G401 (cell line): ENCODE measurements around the gene GPSM3. TPM values are rescaled to one million over a fixed set of nuclear protein-coding genes. Genes with fewer than 3 reads are reported as not detected.
"Not testable (repeated sequence)": the region's sequence is repeated elsewhere in the genome, so short reads cannot be mapped to it uniquely, and the experiment has no call there.

ENCODE experiments used
- DNase-seq: peaks from one replicate; pipeline ENCODE4 v3.0.0-alpha.2; 2015; ENCODE audit warnings: low spot score
- in situ Hi-C: cut with HindIII; loops from 2 replicates; pipeline ENCODE4 v1.10.0; 2016; ENCODE audit warnings: low sequenced_read_pairs, mixed read lengths
- total RNA-seq: library from RNA; depleted of rRNA; stranded (reverse); fragments of >200 nt; shearing (Covaris generic); gene quantifications from 2 replicates; pipeline ENCODE4 v1.2.3, GENCODE V29; 2014

The GPSM3 gene
- total RNA-seq, 1 experiment from 2014 or later, result 3.4 TPM

DNA sequence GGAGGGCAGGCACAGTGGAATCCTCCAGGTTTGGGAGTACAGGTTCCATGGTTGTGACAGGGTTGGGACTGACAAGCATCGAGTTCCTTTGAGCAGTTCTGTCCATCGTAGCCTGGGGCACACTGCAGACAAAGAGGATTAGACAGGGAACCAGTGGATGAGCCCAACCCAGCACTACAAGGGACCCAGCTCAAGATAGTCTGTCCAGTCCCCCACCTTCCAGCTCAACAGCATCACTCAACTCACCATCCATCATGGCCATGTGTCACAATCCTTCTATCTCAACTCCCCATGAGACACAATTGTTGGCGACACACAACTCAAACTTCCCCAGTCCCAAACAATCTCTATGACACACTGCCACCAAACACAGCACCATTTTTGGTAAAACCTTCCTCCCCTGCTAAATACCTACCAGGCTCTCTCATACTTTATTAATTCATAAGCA lies 11.8 kb upstream of the GPSM3 start:
- DNase-seq, result no peak
- in situ Hi-C loops, result no loop called here

DNA sequence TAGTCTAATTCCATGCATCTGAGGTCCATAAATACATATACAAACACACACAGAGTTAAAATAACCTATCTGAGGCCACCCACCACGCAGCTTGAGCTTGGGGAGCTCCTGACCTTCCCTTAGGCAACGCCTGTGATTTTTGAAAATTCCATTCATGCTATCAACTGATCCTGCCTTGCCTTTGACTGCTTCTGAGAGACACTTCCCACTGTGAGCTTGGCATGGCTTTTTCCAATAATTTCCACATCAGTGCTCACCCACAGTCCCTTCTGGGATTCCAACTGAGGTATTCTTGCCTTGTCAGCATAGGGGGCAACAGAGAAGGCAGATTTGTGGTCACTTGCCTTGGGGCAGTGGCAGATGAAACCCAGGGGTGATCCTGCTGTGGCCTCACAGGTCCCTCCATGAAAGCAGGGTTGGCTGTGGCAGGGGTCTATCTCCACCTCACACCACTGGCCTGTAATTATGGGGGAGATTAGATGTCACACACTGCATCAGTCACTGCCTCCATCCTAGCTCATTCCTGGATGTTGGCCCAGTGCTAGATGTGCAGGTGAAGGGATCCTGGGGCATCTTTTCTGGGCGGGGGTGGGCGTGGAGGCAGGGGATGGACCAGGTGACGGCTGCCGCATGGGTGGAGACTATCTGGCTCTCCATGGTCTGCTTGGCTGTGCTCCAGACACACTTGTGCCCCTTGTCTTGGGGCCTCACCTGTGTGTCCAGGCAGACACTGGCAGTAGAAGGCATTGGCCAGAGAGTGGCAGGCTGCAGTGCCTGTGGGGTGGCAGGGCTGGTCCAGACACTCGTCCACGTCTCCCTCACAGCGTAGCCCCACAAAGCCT lies 11.2 kb upstream of the GPSM3 start:
- DNase-seq, result no peak
- in situ Hi-C loops, result no loop called here

DNA sequence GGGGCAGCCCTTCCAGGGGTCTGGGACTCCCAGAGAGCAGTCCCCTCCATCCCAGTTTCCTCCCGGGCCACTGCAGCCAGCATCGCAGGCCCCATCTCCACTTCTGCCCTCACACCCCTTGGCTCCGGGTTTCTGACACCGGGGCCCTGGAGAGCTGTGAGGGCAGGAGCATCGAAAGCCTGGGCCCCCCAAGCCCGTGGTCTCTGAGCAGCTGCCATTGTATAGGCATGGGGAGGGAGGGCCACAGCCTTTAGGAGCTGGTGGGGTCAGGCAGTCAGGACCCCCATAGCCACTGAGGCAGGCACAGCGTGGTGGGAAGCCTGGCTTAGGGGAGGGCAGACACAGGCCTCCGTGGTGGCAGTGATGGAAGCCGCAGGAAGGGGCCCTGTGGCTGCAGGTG lies 9.7 kb upstream of the GPSM3 start:
- DNase-seq, result no peak
- in situ Hi-C loops, result no loop called here

DNA sequence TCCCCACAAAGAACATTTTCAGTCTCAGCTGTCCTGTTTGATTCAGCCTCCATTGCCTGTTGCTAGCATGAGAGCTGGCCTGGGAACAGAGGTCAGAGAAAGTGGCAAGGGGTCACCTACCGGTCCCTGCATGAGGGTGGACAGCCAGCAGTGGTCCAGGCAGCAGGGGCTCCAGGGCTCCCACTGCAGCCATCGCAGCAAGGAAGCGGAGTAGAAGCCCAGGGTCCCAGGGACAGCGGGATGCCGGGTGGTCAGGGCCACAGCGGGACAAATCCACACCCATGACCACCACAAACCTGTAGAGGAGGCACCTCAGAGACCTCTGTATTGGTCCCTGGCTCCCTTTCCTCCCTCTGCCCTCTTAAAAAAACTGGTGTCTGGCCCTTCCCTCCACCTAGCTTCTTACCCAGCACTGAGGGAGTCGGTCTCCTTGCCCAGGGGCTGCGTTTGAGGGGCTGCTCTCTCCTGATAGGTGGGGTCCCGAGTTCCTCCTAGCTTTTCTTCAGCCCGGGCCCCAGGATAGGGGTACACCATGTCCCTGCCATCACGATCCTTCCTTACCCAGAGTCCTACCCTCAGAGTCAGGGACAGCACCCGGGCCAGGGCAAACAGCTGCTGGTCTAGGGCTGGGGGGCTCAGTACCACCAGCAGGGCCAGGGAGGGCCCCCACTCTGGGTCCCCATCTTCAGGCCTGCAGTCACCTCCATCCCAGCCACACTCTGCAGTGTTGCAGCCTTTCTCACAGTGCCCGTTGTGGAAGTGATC lies 8.4 kb upstream of the GPSM3 start:
- DNase-seq, result no peak
- in situ Hi-C loops, result no loop called here

DNA sequence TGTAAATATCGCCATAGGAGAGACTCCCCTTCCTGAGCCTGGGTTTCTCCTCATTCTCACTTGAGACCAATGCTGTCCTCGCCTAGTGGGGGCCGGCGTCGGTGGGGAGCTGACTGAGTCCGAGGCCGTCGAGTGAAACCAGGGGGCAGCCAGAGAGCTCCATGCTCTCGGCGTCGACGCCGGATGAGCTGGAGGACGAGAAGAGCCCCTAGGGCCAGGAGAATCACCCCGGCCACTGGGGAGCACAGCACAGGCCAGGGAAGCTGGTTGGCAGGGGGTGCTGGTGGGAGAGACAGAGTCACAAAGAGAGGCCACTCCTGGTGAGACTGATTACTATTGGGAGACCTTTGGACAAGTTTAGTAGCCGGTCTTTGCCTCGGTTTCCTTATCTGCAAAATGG lies 6.4 kb upstream of the GPSM3 start:
- no peak for DNase-seq
- in situ Hi-C loops, result no loop called here

DNA sequence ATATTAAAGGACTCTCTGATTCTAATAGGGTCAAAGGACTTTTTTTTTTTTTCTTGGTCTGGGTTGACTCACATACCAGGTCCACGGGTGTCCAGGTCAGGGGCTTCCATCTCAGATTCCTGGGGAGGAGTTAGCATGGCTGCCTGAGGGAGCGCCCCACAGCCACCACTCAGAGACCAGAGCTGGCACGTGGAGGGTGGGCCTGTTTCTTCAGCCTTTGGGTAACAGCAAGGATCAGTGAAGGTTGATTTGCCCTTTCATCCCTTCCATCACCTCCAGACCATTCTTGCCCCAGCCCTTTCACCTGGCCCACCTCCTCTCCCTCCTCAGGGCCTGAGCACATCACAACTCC lies 5.9 kb upstream of the GPSM3 start:
- in situ Hi-C loops, result no loop called here
- no peak for DNase-seq

DNA sequence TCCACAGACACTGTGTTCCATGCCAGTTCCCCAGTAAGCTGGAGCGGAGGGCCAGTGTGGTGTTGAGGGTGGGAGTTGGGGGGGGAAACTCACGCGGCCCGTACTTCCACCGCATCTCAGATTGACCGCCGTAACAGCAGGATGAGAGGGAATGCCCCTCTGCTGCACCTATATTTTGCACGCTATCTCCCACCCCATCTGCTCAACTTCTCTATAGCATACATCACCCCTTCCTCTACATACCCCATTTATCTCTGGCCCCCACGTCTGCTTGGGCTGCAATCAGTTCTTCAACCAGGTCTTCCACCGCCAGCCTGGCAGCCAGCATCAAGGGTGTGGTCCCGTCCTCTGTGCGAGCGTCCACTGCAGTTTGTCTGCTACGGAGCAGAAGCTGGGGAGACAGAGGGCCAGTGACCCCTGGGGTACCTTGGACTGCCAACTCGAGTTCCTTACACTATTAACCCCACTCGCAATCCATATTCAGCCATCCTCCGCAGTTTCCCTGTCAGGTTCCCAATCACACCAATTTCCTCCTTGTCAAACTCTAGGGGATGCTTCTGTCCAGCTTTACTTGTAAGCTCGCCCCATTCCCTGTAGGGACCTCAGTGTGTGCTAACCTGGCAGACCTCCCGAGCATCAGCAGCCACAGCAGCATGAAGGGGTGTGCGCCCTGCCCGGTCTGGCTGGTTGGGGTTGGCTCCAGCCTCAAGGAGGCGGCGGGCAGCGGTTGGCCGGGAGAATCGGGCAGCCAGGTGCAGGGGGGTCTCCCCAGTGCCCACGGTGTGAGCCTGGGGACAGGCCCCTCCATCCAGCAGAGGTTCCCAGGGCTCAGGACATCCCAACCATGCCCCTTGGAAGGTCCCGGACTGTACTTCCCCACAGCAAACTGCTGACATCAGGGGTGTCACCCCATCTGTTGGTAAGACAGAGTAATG lies 4.5 kb upstream of the GPSM3 start:
- no peak for DNase-seq
- in situ Hi-C loops, result no loop called here

DNA sequence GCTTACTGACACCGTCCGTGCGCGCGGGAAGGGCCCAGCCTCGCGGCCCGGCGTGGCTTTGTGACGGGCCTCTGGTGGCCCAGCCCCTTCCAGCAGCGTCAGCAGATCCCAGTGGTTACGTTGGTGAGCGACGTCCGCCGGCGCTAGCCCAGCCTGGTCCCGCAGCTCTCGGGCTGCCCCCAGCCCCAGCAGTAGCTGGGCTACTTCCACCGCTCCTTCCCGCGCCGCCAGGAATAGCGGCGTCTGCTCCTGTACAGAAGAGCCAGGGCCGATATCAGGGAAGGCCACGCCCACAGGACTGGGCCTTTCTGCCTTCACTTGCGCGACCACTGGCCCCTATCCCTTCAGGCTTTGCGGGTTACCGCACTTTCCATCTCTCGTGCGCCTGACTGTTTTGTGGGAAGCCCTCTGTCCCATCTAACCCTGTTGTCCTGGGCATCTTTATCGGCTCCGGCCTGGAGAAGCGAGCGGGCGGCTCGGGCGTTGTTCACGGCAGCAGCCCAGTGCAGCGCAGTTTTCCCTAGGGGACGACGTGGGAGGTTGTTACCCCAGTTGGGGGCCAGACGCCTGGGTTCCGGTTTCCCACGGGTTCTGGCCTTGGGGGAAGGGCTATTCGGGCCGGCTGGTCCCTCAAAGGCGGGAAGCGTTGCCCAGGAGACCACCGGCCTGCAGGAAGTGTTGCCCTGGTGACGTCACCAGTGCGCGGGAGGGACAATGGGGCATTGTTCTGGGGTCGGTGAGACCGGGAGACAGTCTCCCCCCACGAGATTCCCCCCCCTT lies 3.6 kb upstream of the GPSM3 start:
- in situ Hi-C loops, result no loop called here
- DNase-seq, result peak; percentile 79

DNA sequence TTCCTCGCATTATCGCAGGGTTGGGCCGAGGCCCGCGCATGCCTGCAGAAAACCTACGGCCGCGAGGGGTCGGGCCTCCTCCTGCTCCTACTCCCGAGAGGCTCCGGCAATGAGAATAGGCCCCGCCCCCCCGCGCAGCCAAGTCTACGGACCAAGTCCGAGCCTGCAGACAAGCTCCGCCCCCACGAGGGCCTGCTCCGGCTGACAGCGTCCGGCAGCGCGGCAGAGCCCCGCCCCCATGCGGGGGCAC lies 3.1 kb upstream of the GPSM3 start:
- in situ Hi-C loops, result no loop called here

DNA sequence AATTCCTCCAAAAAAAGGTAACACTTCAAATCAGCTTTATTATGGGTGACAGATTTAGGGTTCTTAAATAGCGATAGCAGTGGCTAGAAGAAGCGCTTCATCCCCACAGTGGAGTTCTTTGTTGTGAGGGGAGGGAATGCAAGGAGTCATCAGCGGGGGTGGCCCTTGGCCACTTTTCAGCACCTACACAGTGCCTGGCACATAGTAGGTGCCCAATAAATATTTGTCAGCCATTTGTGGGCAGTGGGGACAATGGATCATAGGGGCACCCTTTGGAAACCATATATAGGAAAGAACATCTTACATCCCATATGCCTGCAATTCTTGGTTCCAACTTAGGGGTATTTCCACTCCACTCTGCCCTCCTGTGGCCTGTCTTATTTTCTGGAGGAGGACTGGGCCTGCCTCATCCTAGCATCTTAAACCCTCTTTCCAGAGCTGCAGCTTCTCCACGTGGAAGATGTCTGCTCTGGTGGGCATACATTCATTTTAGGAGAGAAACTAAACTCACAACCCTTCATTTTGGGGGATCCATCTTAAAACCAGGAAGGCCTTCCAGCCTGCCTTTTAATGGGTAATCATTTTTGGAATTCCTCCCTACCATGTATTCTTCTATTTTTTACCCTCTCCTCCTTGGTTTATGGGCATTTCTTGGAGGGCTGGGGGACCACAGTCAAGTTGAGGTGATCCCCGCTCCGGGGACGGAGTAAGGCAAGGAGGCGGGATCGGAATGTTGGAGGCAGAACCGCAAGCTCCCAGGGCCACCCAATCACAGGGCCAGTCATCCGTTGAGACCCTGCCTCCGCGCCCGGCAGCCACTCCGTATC lies 2.6 kb upstream of the GPSM3 start:
- in situ Hi-C loops, result no loop called here
- peak; percentile 64 for DNase-seq

More for the DNA sequence above, 3.1 kb upstream of the GPSM3 start:
- peak; percentile 100 for DNase-seq

DNA sequence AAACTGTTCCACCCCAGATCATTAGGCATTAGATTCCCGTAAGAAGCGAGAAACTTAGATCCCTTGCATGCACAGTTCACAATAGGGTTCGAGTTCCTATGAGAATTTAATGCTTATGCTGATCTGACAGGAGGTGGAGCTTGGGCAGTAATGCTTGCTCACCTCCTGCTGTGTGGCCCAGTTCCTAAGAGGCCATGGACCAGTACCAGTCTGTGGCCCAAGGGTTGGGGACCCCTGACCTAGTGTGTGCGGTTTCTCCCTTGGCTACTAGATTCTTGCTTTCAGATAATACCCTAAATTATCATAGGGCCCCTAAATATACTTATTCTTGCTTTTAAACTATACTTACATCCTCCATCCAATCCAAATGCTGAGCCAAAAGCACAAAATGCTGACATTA lies 1.9 kb upstream of the GPSM3 start:
- in situ Hi-C loops, result no loop called here
- no peak for DNase-seq

DNA sequence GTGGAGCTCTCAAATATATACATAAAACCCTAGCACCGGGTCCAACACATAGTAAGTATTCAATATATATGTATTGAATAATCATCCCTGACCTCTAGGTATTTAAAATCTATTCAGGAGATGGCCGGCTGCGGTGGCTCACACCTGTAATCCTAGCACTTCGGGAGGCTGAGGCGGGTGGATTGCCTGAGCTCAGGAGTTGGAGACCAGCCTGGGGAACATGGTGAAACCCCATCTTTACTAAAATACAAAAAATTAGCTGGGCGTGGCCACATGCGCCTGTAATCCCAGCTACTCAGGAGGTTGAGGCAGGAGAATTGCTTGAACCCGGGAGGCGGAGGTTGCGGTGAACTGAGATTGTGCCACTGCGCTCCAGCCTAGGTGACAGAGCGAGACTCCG lies 653 bp upstream of the GPSM3 start:
- in situ Hi-C loops, DNase-seq: not testable (repeated sequence)

DNA sequence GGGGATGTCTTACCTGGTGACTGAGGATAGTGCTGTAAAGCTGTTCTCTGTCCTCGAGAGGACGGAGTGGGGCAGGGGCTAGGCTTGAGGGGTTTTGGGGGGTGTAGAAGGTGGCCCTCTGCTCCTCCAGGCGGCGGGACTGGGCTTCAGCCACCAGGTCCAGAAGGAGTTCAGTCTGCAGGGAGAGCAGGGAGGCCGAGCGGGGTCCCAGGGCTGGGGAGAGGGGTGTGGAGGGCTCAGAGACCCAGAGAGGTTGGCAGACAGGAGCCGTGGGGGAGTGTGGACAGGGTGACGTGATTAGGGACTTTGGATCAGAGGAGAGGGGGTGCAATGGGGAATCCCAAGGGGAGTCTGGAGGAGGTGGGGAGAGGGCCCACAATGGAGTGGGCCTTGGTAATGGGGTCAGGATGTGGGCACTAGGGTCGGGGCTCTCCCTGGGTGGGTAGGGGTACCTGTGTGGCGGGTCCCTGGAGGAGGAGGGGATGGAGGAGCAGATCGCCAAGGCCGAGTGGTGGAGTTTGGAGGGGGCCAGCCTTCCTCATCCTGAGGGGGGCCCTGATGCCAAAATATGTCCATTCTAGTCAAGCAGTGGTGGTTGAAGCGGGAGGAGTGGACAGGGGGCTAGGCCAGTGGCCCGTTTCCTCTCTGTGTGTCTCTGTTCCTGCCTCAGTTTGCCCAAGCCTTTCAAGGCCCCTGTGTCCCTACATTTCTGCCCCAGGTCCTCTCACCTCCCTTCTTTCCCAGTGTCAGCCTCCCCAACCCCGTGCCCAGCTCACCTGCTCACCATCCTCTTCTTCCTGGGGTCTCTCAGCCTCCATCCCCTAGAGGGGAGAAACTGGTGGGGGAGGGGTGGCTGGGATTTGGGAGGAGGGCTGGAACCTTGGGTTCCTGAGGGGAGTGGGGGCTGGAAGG lies 491 bp downstream of the GPSM3 start:
- in situ Hi-C loops, result no loop called here
- no peak for DNase-seq

DNA sequence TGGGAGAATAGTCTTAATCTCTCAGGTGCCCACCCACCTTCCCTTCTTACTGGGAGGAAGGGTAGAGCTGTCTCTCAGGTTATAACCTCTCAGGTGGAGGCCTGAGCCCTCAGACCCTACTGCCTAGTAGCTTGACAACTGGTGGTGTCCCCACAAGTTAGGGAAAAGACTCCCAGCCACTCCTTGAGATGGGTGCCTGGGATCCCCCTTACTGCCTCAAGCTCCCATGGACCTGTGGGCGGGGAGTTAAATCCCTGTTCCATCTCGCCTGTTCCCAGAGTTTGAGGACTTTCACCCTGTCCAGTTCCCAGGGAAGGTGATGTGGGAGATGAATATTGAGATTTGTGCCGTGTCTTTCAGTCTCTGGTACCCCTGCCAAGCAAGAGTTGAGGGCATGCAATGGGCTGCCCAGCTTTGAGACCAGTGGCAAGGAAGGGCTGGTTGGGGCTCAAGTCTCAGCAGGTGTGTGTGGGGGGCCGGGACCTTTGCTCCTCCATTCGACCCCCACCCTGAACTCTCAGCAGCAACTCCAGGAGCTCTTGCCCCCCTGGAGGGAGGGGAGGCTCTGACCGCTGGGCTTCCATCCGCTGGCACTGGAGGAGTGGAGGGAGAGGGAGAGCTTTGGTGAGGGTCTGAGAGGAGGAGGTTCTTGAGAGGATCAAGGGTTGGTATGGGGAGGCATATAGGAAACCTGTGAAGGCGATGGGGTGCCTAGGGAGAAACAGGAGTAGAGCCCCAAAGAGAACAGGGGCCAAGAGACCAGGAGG lies 1.3 kb downstream of the GPSM3 start:
- no peak for DNase-seq
- in situ Hi-C loops, result no loop called here

DNA sequence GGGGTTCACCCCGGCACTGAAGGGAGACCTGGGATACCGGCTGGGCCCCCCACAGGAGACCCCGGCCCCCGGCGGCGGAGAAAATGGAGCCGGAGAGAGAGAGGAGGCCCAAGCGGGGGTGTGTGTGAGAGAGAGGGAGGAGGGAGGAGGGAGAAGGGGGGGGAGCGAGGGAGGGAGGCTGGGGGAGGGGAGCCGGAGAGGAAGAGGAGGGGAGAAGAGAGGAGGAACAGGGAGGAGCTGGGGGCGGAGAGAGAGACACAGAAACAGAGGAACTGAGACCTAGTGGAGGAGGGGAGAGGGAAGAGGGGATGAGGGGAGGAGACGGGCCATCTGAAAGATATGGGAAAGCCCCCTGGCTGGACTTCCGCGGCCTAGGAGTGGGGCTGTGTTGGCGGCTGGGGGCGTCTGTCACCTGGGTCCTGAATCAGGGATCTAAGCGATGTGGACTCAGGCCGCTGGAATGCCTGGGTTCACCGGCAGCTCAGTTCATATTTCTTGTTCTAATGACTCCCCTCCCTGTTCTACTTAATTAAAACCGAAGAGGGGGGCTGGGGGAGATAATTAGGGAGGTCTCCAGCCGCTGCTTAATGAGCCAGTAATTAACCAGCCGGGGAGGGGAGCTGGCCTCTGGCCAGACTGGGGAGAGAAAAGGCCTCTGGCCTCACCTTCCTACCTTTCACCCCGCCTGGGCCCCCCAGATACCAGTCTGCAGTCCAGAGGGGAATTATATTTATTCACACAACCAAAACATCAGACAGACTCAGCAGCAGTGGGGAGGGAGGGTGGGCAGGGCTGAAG lies 2.2 kb downstream of the GPSM3 start, which contains the start of gene PBX2:
PBX2 (minus strand) TSS at position 149 of the 798 bp plus-strand sequence. CDS start 287 bp downstream, outside the sequence.
- in situ Hi-C loops, result no loop called here
- DNase-seq, result peak; percentile 97

DNA sequence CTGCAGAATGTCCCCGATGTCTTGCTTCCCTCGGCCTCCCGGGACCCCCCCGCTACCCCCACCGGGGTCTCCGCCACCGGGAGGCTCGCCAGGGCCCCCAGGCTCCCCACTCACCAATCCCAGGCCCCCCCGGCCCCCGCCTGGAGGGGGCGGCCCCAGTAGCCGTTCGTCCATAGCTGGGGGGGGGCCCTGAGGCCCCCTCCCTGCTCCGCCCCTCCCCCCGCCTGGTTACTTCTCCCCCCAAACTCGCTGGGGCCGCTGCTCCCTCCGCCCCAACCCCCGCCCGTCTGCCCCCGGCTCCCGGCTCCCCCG lies 2.7 kb downstream of the GPSM3 start:
- in situ Hi-C loops, result no loop called here
- DNase-seq, result no peak
